Thyroid gland (tissue), 4 donors: ENCODE data around the gene AKAP7. TPM values are rescaled to one million over a fixed set of nuclear protein-coding genes. Genes with fewer than 3 reads are reported as not detected.

ENCODE experiments used
- DNase-seq, 2 donors: peaks; one replicate each; pipeline ENCODE4 v3.0.0-alpha.2; 2019
- H3K27ac ChIP-seq, 3 donors: fragments of 200-600 bp; sonication (generic); 1 replicate in 2 of 3; 2 replicates in 1 of 3; pipeline ENCODE4 v1.5.1; 2016 to 2019; ENCODE audit warnings: mild to moderate bottlenecking in 1 of 3, moderate library complexity in 1 of 3
- H3K27me3 ChIP-seq: fragments of 200-600 bp; sonication (generic); one replicate; pipeline ENCODE4 v1.5.1; 2019
- H3K36me3 ChIP-seq, 2 donors: fragments of 200-600 bp; sonication (generic); one replicate each; pipeline ENCODE4 v1.5.1; 2016 to 2019
- H3K4me1 ChIP-seq, 2 donors: fragments of 200-600 bp; sonication (generic); one replicate each; pipeline ENCODE4 v1.5.1; 2017 to 2019
- H3K4me3 ChIP-seq, 3 donors: fragments of 200-600 bp; sonication (generic); replicated peaks in 1 of 3; 1 replicate in 2 of 3; 2 replicates in 1 of 3; pipeline ENCODE4 v1.5.1; 2016; ENCODE audit warnings: mild to moderate bottlenecking in 1 of 3
- H3K9me3 ChIP-seq: fragments of 200-600 bp; sonication (generic); one replicate; pipeline ENCODE4 v1.5.1; 2017
- POLR2A ChIP-seq, 2 donors: fragments of 450-650 bp; IDR thresholded peaks; one replicate each; pipeline ENCODE4 v1.6.1; 2017; ENCODE audit warnings: antibody characterized with exemption in 2 of 2, mild to moderate bottlenecking in 2 of 2, moderate library complexity in 1 of 2
- WGBS, 2 donors: methylation state at CpG; one replicate each; pipeline ENCODE4 v1.1.5; 2017; 5-methylcytosine and 5-hydroxymethylcytosine counted together
- intact Hi-C: fragments of 100-400 bp; cut with DNase I; formaldehyde crosslinking; loops from one replicate; pipeline ENCODE4 v1.15.1; 2023
- total RNA-seq, 4 donors: library from RNA; depleted of rRNA; stranded (reverse); fragments of >200 nt; gene quantifications; one replicate each; pipeline ENCODE4 v1.2.3, GENCODE V29; 2016
- TF ChIP-seq, protein P1 (sequence below), 6 experiments: fragments of 200-600 bp in 3 of 6; fragments of 450-650 bp in 3 of 6; sonication (generic) in 3 of 6; IDR thresholded peaks; one replicate each; pipeline ENCODE4 v1.5.1; 2016 to 2019; ENCODE audit warnings: antibody characterized with exemption in 6 of 6, mild to moderate bottlenecking in 2 of 6, inconsistent platforms in 1 of 6, moderate library complexity in 1 of 6

Gene AKAP7
- total RNA-seq, 4 donors from 2014 or later: 11.7 to 19.1 (median 12.4) TPM

DNA sequence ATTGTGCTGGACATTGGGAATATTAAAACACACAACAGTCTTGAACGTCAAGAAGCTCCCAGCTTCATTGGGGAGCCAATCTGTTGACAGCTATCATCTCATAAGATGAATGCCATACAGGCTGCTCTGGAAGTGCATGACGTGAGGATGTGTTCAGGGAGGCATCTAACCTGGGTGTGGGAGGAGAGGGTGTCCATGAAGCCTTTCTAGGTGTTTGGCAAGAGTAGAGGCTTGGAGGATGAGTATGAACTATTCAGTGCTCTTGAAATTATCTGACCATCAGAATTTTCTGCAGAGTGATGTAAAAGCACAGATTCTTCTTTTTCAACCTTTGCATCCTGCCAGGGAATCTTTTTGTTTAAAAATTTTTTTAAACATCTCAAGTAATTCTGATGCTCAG lies 11.6 kb downstream of the AKAP7 start:
- Histone ChIP-seq H3K4me1 (no peaks in the 10 kb centered on the region), H3K4me3 (no peak overlapping the region), H3K27ac (no peak overlapping the region), H3K9me3 (no peaks in the 10 kb centered on the region), H3K36me3 (no peaks in the 10 kb centered on the region), H3K27me3 (no peaks in the 10 kb centered on the region)
- TF ChIP-seq, protein P1, sequence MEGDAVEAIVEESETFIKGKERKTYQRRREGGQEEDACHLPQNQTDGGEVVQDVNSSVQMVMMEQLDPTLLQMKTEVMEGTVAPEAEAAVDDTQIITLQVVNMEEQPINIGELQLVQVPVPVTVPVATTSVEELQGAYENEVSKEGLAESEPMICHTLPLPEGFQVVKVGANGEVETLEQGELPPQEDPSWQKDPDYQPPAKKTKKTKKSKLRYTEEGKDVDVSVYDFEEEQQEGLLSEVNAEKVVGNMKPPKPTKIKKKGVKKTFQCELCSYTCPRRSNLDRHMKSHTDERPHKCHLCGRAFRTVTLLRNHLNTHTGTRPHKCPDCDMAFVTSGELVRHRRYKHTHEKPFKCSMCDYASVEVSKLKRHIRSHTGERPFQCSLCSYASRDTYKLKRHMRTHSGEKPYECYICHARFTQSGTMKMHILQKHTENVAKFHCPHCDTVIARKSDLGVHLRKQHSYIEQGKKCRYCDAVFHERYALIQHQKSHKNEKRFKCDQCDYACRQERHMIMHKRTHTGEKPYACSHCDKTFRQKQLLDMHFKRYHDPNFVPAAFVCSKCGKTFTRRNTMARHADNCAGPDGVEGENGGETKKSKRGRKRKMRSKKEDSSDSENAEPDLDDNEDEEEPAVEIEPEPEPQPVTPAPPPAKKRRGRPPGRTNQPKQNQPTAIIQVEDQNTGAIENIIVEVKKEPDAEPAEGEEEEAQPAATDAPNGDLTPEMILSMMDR (IDR thresholded peaks at IDR 0.05): no peak
- no peak for TF ChIP-seq POLR2A (IDR thresholded peaks at IDR 0.05)
- no peak for DNase-seq
- WGBS, 2 donors: 92 to 96% methylated on average over 2 of the region's 2 CpGs
- intact Hi-C loops: no loop called here

DNA sequence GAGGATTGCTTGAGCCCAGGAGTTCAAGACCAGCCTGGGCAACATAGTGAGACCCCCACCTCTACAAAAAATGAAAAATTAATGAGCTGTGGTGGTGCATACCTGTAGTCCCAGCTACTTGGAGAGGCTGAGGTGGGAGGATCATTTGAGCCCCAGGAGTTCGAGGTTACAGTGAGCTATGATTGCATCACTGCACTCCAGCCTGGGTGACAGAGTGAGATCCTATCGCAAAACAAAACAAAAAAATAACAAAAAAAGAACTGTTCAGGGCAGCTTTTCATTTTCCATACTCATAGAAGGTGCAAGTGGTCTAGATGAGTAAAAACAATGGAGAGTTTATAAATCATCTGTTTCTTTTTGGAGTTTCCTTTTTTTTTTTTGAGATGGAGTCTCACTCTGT lies 21.1 kb downstream of the AKAP7 start:
- no peaks in the 10 kb centered on the region for H3K36me3 ChIP-seq
- H3K4me3 ChIP-seq: no peak overlapping the region
- no peak for TF ChIP-seq POLR2A (IDR thresholded peaks at IDR 0.05)
- intact Hi-C loops: no loop called here
- DNase-seq: no peak
- no peaks in the 10 kb centered on the region for H3K27me3 ChIP-seq
- H3K9me3 ChIP-seq: no peaks in the 10 kb centered on the region
- WGBS, 2 donors: 96 to 97% methylated on average over 2 of the region's 2 CpGs
- H3K27ac ChIP-seq: no peak overlapping the region
- no peaks in the 10 kb centered on the region for H3K4me1 ChIP-seq

DNA sequence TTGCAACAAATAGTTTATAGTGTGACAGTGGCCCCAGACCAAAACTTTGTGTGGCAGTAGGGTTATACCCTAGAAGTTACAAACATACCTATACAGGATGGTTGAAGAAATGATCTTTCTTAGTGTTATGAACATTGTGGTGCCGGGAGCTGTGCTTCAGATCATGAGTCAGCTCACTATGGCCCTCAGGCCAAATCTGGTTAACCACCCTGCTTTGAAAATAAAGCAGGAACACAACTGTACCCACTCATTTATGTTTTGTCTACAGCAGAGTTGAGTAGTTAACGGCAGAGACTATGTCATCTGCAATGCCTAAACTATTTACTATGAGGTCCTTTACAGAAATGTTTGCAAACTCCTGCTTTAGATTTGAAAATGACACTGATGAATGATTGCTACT lies 24.3 kb downstream of the AKAP7 start:
- intact Hi-C loops: no loop called here
- no peak overlapping the region for H3K4me3 ChIP-seq
- no peak for TF ChIP-seq POLR2A (IDR thresholded peaks at IDR 0.05)
- TF ChIP-seq, protein P1 (IDR thresholded peaks at IDR 0.05): no peak
- WGBS, 2 donors: 89 to 91% methylated on average over 2 of the region's 2 CpGs
- H3K27ac ChIP-seq: no peak overlapping the region
- H3K4me1 ChIP-seq: no peaks in the 10 kb centered on the region
- no peaks in the 10 kb centered on the region for H3K36me3 ChIP-seq
- H3K27me3 ChIP-seq: no peaks in the 10 kb centered on the region
- H3K9me3 ChIP-seq: no peaks in the 10 kb centered on the region
- DNase-seq: no peak

DNA sequence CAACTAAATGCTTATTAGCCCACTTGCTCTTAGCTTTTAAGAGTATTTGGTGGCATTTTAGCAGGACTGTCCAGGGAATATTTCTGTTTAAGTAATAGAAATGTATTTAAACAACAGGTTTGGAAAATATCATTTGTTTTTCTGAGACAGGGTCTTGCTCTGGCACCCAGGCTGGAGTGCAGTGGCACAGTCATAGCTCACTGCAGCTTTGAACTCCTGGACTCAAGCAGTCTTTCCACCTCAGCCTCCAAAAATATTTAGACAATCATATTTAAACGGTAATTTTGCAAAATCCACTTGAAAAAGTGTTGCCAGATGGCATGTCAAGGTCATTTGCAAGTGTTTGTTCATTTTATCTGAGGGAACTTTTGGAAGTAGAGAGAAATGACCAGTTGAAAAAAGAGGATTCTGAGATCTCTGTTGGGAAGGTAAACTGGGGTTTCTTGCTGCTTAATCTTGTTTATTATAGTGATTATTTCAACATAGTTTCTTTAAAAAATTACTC lies 25.0 kb downstream of the AKAP7 start:
- no peak overlapping the region for H3K4me3 ChIP-seq
- no peak for DNase-seq
- H3K27ac ChIP-seq: no peak overlapping the region
- intact Hi-C loops: no loop called here
- no peaks in the 10 kb centered on the region for H3K9me3 ChIP-seq
- H3K27me3 ChIP-seq: no peaks in the 10 kb centered on the region
- no peaks in the 10 kb centered on the region for H3K4me1 ChIP-seq
- 54 to 64% methylated on average over 1 of the region's 1 CpG for WGBS, 2 donors
- no peaks in the 10 kb centered on the region for H3K36me3 ChIP-seq
- no peak for TF ChIP-seq POLR2A (IDR thresholded peaks at IDR 0.05)
- TF ChIP-seq, protein P1 (IDR thresholded peaks at IDR 0.05): no peak

DNA sequence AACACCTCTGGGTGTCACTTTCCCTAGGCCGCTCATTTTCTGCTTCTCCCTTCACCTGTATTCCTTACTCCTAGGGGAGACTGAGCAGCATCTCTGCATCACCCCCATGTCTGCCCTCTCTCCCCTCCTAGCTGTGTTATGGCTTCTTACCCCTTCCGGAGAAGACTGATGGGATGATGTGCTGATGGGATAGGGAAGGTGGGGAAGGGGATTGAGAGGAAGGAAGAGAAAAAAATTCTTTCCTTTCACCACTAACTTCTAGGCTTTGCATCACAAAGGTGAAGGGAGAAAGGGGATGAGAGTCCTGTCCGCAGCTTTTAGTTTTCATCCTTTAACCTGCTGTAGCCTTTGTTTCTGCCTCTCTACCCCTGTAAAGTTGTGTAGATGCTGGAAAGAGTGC lies 26.7 kb downstream of the AKAP7 start:
- TF ChIP-seq, protein P1 (IDR thresholded peaks at IDR 0.05): no peak
- no peak for TF ChIP-seq POLR2A (IDR thresholded peaks at IDR 0.05)
- no peak for DNase-seq
- no peak overlapping the region for H3K4me3 ChIP-seq
- H3K9me3 ChIP-seq: no peaks in the 10 kb centered on the region
- no peaks in the 10 kb centered on the region for H3K36me3 ChIP-seq
- 95 to 98% methylated on average over 3 of the region's 3 CpGs for WGBS, 2 donors
- no peak overlapping the region for H3K27ac ChIP-seq
- no peaks in the 10 kb centered on the region for H3K27me3 ChIP-seq
- H3K4me1 ChIP-seq: no peaks in the 10 kb centered on the region
- intact Hi-C loops: no loop called here

DNA sequence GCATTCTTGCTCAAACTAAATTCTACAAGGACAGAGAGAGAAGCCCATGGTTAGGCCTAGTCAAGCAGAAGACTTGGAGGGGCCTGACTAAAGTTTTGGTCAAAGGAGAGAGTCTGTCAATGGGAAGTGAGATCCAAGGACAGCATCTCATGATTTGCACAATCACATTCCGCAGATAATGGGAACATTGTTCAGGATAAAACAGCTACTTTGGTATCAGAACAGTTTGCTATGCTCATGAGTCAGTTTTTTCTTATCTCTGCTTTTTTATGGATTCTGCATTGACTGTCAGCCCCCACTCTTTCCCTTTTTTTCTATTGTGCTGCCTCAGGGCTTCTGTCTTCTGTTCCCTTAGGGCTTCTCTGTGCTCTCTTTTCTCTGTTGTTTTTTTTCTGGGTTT lies 28.6 kb downstream of the AKAP7 start:
- DNase-seq: no peak
- no peak overlapping the region for H3K27ac ChIP-seq
- 87 to 97% methylated on average over 1 of the region's 1 CpG for WGBS, 2 donors
- intact Hi-C loops: no loop called here
- H3K4me3 ChIP-seq: no peak overlapping the region
- TF ChIP-seq POLR2A (IDR thresholded peaks at IDR 0.05): no peak
- TF ChIP-seq, protein P1 (IDR thresholded peaks at IDR 0.05): no peak
- H3K36me3 ChIP-seq: no peaks in the 10 kb centered on the region
- H3K4me1 ChIP-seq: no peaks in the 10 kb centered on the region
- H3K27me3 ChIP-seq: no peaks in the 10 kb centered on the region
- H3K9me3 ChIP-seq: no peaks in the 10 kb centered on the region
